Lower lobe of right lung (tissue), 2 donors: Measurements from ENCODE around the gene GRM5. TPM values are rescaled to one million over a fixed set of nuclear protein-coding genes. Genes with fewer than 3 reads are reported as not detected.
"Not testable (repeated sequence)": the region's sequence is repeated elsewhere in the genome, so short reads cannot be mapped to it uniquely, and the experiment has no call there.

ENCODE experiments used
- ATAC-seq, 2 donors: fragments of 200-7000 bp; cut with Tn5 transposase; one replicate each; pipeline ENCODE4 v1.9.1; 2020 to 2022; ENCODE audit warnings: mild to moderate bottlenecking in 2 of 2, moderate library complexity in 2 of 2
- DNase-seq: peaks from one replicate; pipeline ENCODE4 v3.0.0-alpha.2; 2020
- H3K27ac ChIP-seq: fragments of 200-600 bp; one replicate; pipeline ENCODE4 v1.8.0; 2022
- H3K27me3 ChIP-seq: fragments of 200-600 bp; one replicate; pipeline ENCODE4 v1.8.0; 2022; ENCODE audit warnings: low read depth
- H3K36me3 ChIP-seq: fragments of 200-600 bp; one replicate; pipeline ENCODE4 v1.8.0; 2022; ENCODE audit warnings: mild to moderate bottlenecking
- H3K4me1 ChIP-seq: fragments of 200-600 bp; one replicate; pipeline ENCODE4 v1.8.0; 2022
- H3K4me3 ChIP-seq: fragments of 200-600 bp; one replicate; pipeline ENCODE4 v1.8.0; 2022; ENCODE audit warnings: mild to moderate bottlenecking
- H3K9me3 ChIP-seq: fragments of 200-600 bp; one replicate; pipeline ENCODE4 v1.8.0; 2022
- intact Hi-C: fragments of 100-400 bp; cut with DNase I; formaldehyde crosslinking; loops from one replicate; pipeline ENCODE4 v1.11.0; 2022
- total RNA-seq: library from RNA; stranded (reverse); fragmentation: NEBNext Ultra II Directional; extraction: Animal tissue kit (Norgen Biotek cat#: 25700); gene quantifications from one replicate; pipeline ENCODE4 v1.2.1, GENCODE V29; 2021
- TF ChIP-seq, protein P1 (sequence below): fragments of 200-600 bp; IDR thresholded peaks from one replicate; pipeline ENCODE4 v1.8.0; 2022; ENCODE audit warnings: antibody characterized with exemption, mild to moderate bottlenecking
- donor health status: DM: no; HTN: yes; CAD: no; lungs with severe emphysema.

GRM5 gene
- total RNA-seq, 1 donor from 2014 or later = 0.21 TPM

DNA sequence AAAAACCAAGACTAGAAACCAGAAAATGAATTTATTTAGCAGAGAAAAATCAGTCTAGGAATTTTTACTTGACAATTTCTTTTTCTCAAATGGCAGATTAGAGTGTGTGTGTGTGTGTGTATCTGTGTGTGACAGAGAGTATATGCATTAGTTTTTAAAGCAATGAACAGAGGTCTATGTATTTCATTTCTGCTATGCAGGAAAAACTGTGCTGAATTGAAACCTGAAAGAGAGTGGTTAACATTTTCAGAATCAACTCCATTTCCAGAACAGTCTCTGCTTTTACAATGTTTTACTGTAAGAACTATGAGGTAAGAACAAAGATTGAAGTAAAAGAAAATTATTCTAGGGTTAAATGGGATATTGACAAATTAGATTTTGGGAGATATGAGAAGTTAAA, 114.8 kb downstream of the GRM5 start:
- no peak overlapping the region for H3K27ac ChIP-seq
- intact Hi-C loops = no loop called here
- TF ChIP-seq, protein P1, sequence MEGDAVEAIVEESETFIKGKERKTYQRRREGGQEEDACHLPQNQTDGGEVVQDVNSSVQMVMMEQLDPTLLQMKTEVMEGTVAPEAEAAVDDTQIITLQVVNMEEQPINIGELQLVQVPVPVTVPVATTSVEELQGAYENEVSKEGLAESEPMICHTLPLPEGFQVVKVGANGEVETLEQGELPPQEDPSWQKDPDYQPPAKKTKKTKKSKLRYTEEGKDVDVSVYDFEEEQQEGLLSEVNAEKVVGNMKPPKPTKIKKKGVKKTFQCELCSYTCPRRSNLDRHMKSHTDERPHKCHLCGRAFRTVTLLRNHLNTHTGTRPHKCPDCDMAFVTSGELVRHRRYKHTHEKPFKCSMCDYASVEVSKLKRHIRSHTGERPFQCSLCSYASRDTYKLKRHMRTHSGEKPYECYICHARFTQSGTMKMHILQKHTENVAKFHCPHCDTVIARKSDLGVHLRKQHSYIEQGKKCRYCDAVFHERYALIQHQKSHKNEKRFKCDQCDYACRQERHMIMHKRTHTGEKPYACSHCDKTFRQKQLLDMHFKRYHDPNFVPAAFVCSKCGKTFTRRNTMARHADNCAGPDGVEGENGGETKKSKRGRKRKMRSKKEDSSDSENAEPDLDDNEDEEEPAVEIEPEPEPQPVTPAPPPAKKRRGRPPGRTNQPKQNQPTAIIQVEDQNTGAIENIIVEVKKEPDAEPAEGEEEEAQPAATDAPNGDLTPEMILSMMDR = no peak
- DNase-seq (no peak), ATAC-seq (no peak)
- no peaks in the 10 kb centered on the region for H3K27me3 ChIP-seq
- no peaks in the 10 kb centered on the region for H3K9me3 ChIP-seq
- H3K4me3 ChIP-seq = no peak overlapping the region
- no peaks in the 10 kb centered on the region for H3K4me1 ChIP-seq
- no peaks in the 10 kb centered on the region for H3K36me3 ChIP-seq

DNA sequence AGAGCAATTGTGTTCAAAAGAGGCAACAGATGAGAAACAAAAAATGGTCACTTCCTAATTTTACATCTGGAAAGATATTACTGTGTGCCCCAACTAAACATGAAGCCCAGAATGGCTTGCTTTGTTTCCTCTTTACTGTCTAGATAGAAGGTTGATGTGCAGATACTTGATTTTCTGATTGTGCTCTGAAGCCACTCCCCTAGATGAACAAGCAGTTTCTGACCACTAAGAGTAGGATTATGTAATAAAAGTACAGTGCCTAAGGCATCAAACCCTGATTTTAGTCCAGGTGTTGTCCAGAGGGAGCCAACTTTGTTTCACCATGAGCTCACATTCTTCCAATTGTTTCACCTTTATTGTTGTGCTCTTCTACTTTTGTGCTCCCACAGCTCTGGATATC, 116.9 kb downstream of the GRM5 start:
- H3K4me1 ChIP-seq, H3K27ac ChIP-seq, H3K4me3 ChIP-seq, ATAC-seq, intact Hi-C loops, H3K27me3 ChIP-seq, DNase-seq, H3K36me3 ChIP-seq, H3K9me3 ChIP-seq: not testable (repeated sequence)

DNA sequence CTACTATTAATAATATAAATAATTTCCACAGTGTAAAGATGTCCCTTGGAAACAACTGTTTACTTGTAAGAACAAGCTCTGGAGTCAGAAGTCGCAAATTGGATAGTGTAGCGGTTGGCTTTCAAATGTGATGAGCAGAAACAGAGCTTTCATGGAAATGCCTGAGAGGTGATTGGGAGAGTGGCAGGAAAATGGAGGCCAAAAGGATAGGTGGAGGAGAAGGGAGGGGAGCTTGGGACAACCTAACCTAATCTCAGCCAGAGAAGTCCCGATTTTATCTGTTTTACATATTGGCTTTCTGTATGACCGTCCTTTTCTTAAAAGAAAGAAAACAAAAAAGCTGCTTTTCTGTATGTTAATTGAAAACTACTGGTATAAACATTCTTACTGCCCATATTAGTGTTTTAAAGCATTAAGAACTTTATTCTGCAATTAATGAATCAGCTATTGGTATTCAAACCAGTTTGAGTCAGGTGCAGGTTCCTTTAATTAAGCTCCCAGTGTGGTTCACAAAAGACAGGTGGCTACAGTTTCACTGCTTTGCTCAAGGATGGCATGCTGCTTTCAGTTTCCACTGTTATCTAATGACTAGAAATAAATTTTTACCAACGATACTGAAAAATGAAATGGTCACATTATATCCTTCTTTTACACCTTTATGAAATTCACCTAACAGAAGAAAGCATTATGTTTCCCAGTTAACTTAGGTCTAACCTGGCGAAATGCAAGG, 117.8 kb downstream of the GRM5 start:
- H3K27ac ChIP-seq, H3K27me3 ChIP-seq, DNase-seq, H3K9me3 ChIP-seq, H3K4me3 ChIP-seq, intact Hi-C loops, H3K4me1 ChIP-seq, H3K36me3 ChIP-seq, ATAC-seq: not testable (repeated sequence)

DNA sequence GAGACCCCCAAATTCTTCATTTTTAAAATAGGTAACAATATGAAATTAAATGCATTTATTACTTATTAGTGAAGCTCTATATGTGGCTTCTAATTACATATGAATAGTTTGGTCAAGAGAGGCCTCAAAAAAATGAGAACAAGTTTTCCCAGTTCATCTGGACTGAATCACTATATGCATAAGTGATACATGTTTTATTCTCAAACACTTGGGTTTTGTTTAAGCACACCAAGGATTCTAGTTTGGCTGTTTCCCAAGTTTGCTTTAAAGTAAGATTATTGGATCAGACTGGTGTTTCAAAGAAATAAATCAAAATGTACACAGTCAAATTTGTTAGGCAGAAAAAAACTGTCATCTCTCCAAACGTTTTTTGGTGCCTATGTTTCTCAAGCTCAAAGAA, 136.1 kb downstream of the GRM5 start:
- intact Hi-C loops, H3K36me3 ChIP-seq, H3K4me3 ChIP-seq, H3K27me3 ChIP-seq, H3K27ac ChIP-seq, DNase-seq, H3K9me3 ChIP-seq, ATAC-seq, H3K4me1 ChIP-seq: not testable (repeated sequence)

DNA sequence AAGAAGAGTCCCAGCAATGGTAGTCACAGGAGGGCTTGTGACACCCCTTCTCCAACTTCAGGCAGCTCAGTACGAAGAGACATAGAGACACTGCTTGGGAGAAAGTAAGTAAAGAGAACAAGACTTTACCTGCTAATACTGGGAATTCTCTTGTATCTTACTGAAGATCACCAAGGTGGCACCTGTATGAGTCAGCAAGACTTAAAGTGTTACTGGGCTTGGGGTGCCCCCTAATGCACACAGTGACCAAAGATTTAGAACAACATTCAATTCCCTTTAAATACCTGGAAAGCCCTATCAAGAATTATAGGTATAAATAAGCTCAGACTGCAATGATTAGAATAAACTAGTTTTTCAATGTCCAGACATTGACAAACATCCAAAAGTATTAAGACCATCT, 148.7 kb downstream of the GRM5 start:
- H3K9me3 ChIP-seq, DNase-seq, intact Hi-C loops, H3K27ac ChIP-seq, H3K4me3 ChIP-seq, H3K27me3 ChIP-seq, H3K4me1 ChIP-seq, ATAC-seq, H3K36me3 ChIP-seq: not testable (repeated sequence)

DNA sequence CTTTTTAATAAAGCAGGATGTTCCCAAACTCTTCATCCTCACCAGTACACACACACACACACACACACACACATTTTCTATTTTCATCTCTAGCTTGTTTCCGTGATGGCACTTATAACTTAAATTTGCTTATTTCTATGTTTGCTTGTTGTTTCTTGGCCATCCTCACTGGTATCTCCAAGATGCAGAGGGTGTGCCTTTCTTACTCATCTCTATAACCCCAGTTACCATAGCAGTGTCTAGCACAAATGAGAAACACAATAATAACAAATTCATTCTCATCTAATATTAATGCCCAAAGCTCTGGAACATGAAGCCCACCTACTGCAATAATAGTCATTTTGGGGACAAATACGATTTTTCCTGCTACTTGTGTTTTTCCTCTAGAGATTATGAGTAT, 156.3 kb downstream of the GRM5 start:
- H3K9me3 ChIP-seq = no peaks in the 10 kb centered on the region
- H3K27ac ChIP-seq = no peak overlapping the region
- no peak overlapping the region for H3K4me3 ChIP-seq
- TF ChIP-seq, protein P1 = no peak
- no peaks in the 10 kb centered on the region for H3K4me1 ChIP-seq
- intact Hi-C loops = no loop called here
- DNase-seq (no peak), ATAC-seq (no peak)
- H3K36me3 ChIP-seq = no peaks in the 10 kb centered on the region
- H3K27me3 ChIP-seq = no peaks in the 10 kb centered on the region

DNA sequence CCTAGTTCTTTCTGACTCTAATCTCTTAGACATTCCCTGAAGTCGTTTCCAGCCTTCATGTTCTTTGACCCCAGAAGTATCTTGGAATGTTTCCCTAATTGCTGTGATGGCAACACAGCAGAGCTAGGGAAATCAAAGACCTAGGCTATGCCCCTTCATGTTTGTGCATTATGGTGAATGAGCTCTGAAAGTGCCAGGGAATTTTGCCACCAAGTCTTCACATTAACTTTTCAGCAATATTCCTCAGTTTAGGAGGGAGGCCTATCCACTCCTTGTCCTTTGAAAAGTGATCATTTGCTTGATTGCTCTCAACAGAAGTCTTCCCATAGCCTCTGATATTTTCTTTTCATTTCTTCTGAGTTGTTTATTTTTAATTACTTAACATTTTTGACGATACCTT, 164.3 kb downstream of the GRM5 start:
- H3K4me3 ChIP-seq, H3K36me3 ChIP-seq, H3K27me3 ChIP-seq, H3K4me1 ChIP-seq, H3K27ac ChIP-seq, intact Hi-C loops, H3K9me3 ChIP-seq, ATAC-seq, DNase-seq: not testable (repeated sequence)

DNA sequence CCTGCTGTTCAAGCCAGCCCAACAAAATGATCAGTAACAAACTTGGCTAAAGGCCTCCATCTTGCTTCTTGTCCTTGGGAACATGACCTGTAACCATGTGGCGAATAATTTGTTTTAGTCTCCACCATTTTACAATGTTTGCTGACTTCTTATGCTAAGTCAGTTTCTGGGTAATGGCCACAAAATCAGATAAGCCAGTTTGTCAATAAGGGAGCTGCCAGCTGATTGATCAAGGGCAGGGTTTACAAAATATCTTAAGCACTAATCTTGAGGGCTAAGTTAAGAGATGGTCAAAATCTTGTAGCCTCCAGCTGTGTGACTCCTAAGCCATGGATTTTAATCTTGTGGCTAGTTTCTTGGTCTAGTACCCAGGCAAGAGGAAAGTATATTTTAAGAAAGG, 176.9 kb downstream of the GRM5 start:
- H3K4me3 ChIP-seq, H3K36me3 ChIP-seq, H3K4me1 ChIP-seq, H3K27ac ChIP-seq, DNase-seq, intact Hi-C loops, H3K27me3 ChIP-seq, ATAC-seq: not testable (repeated sequence)
- H3K9me3 ChIP-seq = peaks cover 17% of the 10 kb centered on the region

DNA sequence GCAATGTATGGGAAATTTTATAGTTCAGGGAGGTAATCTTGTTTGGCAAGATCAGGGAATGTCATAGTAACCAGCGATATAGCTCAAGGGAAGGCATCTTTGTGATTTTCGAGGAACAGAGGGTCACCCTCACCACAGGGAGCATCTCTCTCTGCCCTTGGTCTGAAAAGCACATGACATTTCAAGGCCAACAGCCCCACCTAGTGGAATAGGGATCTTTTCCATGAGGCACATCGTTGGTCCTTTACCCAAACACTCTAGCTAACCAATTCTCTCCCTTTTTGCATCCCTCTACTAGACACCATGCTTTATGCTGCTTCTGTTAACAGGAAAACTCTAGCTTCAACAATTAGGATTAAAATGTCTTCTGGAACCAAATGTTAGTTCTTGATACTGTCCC, 179.0 kb downstream of the GRM5 start:
- ATAC-seq = no peak
- no peak for DNase-seq
- H3K36me3 ChIP-seq = no peaks in the 10 kb centered on the region
- H3K27ac ChIP-seq = no peak overlapping the region
- H3K27me3 ChIP-seq = no peaks in the 10 kb centered on the region
- TF ChIP-seq, protein P1 = no peak
- H3K4me1 ChIP-seq = no peaks in the 10 kb centered on the region
- H3K4me3 ChIP-seq = no peak overlapping the region
- intact Hi-C loops = no loop called here
- peaks cover 17% of the 10 kb centered on the region for H3K9me3 ChIP-seq

DNA sequence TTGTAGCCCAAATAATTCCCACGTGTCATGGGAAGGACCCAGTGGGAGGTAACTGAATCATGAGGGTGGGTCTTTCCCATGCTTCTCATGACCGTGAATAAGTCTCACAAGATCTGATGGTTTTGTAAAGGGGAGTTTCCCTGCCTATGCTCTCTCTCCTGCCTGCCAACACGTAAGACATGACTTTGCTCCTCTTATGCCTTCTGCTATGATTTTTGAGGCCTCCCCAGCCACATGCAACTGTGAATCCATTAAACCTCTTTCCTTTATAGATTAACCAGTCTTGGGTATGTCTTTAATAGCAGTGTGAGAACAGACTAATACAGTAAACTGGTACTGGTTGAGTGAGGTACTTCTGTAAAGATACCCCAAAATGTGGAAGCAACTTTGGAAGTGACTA, 183.0 kb downstream of the GRM5 start:
- H3K27ac ChIP-seq, H3K27me3 ChIP-seq, H3K4me3 ChIP-seq, ATAC-seq, H3K36me3 ChIP-seq, DNase-seq, H3K4me1 ChIP-seq, intact Hi-C loops: not testable (repeated sequence)
- peaks cover 17% of the 10 kb centered on the region for H3K9me3 ChIP-seq
